ENCODE results near the gene HTT. TPM values are rescaled to one million over a fixed set of nuclear protein-coding genes. Genes with fewer than 3 reads are reported as not detected.

Gene HTT
- total RNA-seq, 2 donors from 2014 or later, result 56.3 to 89.5 TPM

GRCh38 chr4:3073158-3074077 lies 1.1 kb upstream of the HTT start:
- TF ChIP-seq CTCF (IDR thresholded peaks at IDR 0.05), result no peak
- peak overlapping the region; percentile 97 for H3K4me3 ChIP-seq
- DNase-seq (ENCODE audit: low spot score) (no peak), ATAC-seq (ENCODE audit: insufficient number of reproducible peaks, low FRiP score, low read depth) (no peak)
- peak overlapping the region in 1 of 2 donors; percentile 38 for H3K27ac ChIP-seq
- peaks cover 9 to 16% of the 10 kb centered on the region in 2 donors for H3K4me1 ChIP-seq (ENCODE audit: control insufficient read depth in 1 of 2, low read depth in 2 of 2)
- no peaks in the 10 kb centered on the region for H3K27me3 ChIP-seq (replicated peaks; ENCODE audit: insufficient read depth)
- H3K36me3 ChIP-seq, result no peaks in the 10 kb centered on the region
- H3K9me3 ChIP-seq, result no peaks in the 10 kb centered on the region

- Histone ChIP-seq H3K4me1 (ENCODE audit: control insufficient read depth in 1 of 2, low read depth in 2 of 2) (peaks cover 9 to 16% of the 10 kb centered on the region in 2 donors), H3K27me3 (replicated peaks; ENCODE audit: insufficient read depth) (no peaks in the 10 kb centered on the region), H3K27ac (peak overlapping the region; percentile 81 to 83), H3K9me3 (no peaks in the 10 kb centered on the region), H3K36me3 (no peaks in the 10 kb centered on the region), H3K4me3 (peak overlapping the region; percentile 97)
- no peak for TF ChIP-seq CTCF (IDR thresholded peaks at IDR 0.05)
- DNase-seq (ENCODE audit: low spot score) (no peak), ATAC-seq (ENCODE audit: insufficient number of reproducible peaks, low FRiP score, low read depth) (no peak)
Measured at GRCh38 chr4:3074846-3075651, 568 bp downstream of the HTT start.

GRCh38 chr4:3075652-3075981 lies 1.1 kb downstream of the HTT start:
- peak overlapping the region; percentile 42 to 83 for H3K27ac ChIP-seq
- no peaks in the 10 kb centered on the region for H3K27me3 ChIP-seq (replicated peaks; ENCODE audit: insufficient read depth)
- H3K9me3 ChIP-seq, result no peaks in the 10 kb centered on the region
- H3K4me3 ChIP-seq, result peak overlapping the region; percentile 97
- no peaks in the 10 kb centered on the region for H3K36me3 ChIP-seq
- peaks cover 9 to 16% of the 10 kb centered on the region in 2 donors for H3K4me1 ChIP-seq (ENCODE audit: control insufficient read depth in 1 of 2, low read depth in 2 of 2)
- no peak for TF ChIP-seq CTCF (IDR thresholded peaks at IDR 0.05)
- DNase-seq (ENCODE audit: low spot score) (no peak), ATAC-seq (ENCODE audit: insufficient number of reproducible peaks, low FRiP score, low read depth) (no peak)

- peaks cover 9 to 16% of the 10 kb centered on the region in 2 donors for H3K4me1 ChIP-seq (ENCODE audit: control insufficient read depth in 1 of 2, low read depth in 2 of 2)
- ATAC-seq (ENCODE audit: insufficient number of reproducible peaks, low FRiP score, low read depth) (no peak), DNase-seq (ENCODE audit: low spot score) (no peak)
- no peak overlapping the region for H3K27ac ChIP-seq
- TF ChIP-seq CTCF (IDR thresholded peaks at IDR 0.05), result no peak
- no peaks in the 10 kb centered on the region for H3K36me3 ChIP-seq
- H3K4me3 ChIP-seq, result no peak overlapping the region
- no peaks in the 10 kb centered on the region for H3K27me3 ChIP-seq (replicated peaks; ENCODE audit: insufficient read depth)
- no peaks in the 10 kb centered on the region for H3K9me3 ChIP-seq
Measured at GRCh38 chr4:3077796-3078195, 3.3 kb downstream of the HTT start.

- Histone ChIP-seq H3K27ac (no peak overlapping the region), H3K36me3 (no peaks in the 10 kb centered on the region), H3K27me3 (replicated peaks; ENCODE audit: insufficient read depth) (no peaks in the 10 kb centered on the region), H3K4me3 (no peak overlapping the region), H3K4me1 (ENCODE audit: control insufficient read depth in 1 of 2, low read depth in 2 of 2) (peaks cover 9% of the 10 kb centered on the region in 2 donors), H3K9me3 (no peaks in the 10 kb centered on the region)
- DNase-seq (ENCODE audit: low spot score) (no peak), ATAC-seq (ENCODE audit: insufficient number of reproducible peaks, low FRiP score, low read depth) (no peak)
- TF ChIP-seq CTCF (IDR thresholded peaks at IDR 0.05), result no peak
Measured at GRCh38 chr4:3079694-3080123, 5.2 kb downstream of the HTT start.

All from thoracic aorta (tissue), 2 donors.